ENCODE results near the gene EFTUD2.
"Not testable (repeated sequence)": the region's sequence is repeated elsewhere in the genome, so short reads cannot be mapped to it uniquely, and the experiment has no call there.

Gene EFTUD2

GRCh38 chr17:44899074-44899782 lies at the start of gene EFTUD2:
TSS of gene EFTUD2 (minus strand) at chr17:44899445. CDS start at chr17:44894521, 4,924 bp downstream.
- DNase-seq (ENCODE audit: low read depth) = peak; percentile 88

DNA sequence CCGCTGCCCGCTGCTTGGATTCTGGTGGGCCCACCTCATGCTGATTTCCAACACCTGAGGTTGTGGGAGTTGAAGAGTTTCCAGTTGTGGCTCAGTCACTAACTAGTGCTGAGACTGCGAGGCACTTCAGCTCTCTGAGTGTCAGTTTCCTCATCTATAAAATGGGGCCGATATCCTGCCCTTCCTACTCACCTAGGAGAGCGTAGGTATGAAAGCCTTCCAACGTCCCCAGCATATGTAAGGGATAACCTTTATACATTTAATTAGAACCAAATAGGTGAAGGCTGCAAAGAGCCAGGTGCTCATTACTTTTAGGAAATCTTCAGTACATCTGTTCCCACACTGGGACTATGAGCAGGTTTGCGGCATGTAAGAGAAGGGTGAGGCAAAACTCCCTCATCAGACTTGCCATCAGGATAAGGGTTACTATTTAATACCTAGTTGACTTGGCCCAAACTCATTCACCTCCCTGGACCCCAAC lies 49.1 kb upstream of the EFTUD2 start:
- no peak for DNase-seq (ENCODE audit: low read depth)

GRCh38 chr17:44947461-44948314 lies 48.4 kb upstream of the EFTUD2 start, which contains the start of gene KIF18B:
TSS of gene KIF18B (minus strand) at chr17:44947773. CDS start at chr17:44936344, 11,429 bp downstream.
- DNase-seq (ENCODE audit: low read depth) = peak; percentile 82

DNA sequence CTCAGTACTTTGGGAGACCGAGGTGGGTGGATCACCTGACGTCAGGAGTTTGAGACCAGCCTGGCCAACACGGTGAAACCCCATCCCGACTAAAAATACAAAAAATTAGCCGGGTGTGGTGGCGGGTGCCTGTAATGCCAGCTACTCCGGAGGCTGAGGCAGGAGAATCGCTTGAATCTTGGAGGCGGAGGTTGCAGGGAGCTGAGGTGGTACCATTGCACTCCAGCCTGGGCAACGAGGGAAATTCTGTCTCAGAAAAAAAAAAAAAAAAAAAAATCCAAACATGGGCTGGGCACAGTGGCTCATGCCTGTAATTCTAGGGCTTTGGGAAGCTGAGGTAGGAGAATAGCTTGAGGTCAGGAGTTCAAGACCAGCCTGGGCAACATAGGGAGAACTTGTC lies 46.4 kb upstream of the EFTUD2 start:
- not testable (repeated sequence) for DNase-seq (ENCODE audit: low read depth)

DNA sequence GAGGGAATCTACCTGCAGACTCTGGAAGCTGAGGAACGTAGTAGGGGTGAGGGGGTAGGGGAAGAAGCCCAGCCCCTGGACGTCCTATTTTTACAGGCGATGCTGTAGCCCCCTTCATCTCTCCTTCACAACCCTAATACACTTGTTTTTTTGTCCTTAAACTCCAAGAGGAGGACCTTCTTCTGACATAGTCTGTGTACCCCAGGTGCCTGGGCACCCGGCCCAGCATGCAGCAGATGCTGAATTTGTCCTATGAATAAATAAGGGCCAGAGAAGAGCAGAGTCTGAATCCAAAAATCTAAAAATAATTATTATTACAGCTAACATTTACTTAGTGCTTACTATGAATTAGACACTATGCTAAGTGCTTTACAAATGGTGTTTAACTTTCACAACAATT lies 43.2 kb upstream of the EFTUD2 start:
- no peak for DNase-seq (ENCODE audit: low read depth)

DNA sequence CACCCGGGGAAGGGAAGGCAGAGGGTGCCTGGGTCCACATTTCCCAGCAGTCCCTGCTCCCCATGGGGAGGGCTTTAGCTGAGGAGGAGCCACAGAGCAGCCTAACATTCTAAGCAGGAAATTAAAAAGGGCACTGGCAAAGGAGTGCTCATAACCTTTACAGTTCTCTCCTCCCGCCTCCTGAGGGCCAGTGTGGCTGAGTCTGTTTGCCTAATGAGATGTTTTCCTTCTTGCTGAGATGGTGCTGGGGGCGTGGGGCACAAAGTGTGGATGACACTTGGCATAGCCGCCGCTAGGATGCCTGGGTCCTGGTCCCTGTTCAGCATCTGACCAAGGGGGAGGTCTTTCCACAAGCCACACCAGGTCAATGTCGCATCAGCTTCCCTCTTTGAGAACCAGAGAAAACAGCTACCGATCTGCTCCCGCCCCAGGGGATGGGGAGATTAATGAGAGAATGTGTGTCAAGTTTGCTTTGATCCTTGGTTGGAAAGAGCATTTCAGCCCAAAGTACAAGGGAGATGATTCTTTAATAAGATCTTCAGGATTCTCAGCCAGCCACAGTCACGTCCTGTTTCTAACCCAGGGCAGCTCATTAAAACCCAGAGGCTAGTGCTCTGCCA lies 42.6 kb upstream of the EFTUD2 start:
- DNase-seq (ENCODE audit: low read depth) = no peak

DNA sequence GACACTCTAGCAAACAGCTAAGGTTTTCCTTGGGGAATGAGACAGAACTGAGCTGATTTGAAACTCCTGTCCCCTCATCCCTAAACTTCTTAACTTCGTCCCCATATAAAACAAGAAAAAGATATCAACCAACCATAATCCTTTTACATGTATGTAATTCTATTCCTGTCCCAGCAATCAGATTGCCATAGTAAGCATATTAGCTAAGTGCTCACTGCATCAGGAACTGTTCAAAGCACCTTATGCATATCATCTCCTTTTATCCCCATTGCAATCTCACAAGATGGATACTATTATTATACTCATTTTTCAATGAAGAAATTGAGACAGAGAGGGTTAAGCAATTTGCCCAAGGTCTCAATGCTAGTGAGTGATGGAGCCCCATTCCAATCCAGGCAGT lies 41.5 kb upstream of the EFTUD2 start:
- DNase-seq (ENCODE audit: low read depth) = no peak

DNA sequence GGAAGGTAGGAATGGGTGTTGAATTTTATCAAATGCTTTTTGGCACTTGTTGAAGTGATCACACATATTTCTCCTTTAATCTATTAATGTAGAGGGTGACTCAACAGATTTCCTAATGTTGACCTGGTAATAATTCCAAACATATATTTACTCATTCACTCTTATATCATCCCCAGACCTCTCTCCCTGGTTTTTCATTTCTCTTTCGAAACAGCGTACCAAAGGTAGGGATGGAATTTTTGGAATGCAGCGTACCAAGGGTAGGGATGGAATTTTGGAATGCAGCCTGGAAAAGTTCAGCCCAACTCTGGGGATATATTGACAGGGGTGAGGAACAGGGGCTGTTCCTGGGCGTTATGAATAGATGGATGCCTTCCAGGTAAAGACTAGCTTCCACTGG lies 41.1 kb upstream of the EFTUD2 start:
- DNase-seq (ENCODE audit: low read depth) = no peak

DNA sequence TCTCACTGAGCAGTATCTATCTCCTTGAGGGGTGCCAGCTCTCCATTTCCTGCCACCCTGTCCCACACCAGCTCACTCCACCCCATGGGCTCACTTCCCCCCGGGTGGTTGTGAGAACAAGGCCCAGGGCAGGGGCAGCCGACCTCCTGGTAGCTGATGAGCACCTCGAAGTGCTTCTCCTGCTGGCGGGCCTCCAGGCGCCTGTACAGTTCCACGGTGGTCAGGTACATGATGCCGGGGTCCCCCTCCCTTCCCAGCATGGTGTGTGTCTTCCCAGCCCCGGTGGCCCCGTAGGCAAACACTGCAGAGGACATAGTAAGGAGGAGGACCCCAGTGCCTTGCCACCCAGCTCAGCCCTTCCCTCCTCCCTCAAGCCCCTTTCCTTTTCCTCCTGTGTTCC lies 35.9 kb upstream of the EFTUD2 start:
- DNase-seq (ENCODE audit: low read depth) = no peak

DNA sequence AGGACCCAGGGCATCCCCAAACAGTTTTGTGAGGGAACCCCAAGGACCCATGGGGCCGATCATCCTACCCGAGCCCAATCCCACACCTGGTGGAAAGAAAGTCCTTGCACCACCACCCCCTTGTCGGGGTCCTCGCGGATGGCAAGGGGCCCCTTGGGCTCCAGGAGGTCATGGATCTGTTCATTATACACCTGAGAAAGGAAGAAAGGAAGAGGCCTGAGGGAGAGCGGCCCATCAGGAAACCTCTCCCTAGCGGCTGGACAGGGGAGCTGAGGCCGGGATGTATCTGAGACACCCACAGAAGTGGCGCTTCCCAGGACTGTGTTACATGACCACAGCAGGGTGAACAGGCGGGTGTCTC lies 35.5 kb upstream of the EFTUD2 start:
- DNase-seq (ENCODE audit: low read depth) = no peak

DNA sequence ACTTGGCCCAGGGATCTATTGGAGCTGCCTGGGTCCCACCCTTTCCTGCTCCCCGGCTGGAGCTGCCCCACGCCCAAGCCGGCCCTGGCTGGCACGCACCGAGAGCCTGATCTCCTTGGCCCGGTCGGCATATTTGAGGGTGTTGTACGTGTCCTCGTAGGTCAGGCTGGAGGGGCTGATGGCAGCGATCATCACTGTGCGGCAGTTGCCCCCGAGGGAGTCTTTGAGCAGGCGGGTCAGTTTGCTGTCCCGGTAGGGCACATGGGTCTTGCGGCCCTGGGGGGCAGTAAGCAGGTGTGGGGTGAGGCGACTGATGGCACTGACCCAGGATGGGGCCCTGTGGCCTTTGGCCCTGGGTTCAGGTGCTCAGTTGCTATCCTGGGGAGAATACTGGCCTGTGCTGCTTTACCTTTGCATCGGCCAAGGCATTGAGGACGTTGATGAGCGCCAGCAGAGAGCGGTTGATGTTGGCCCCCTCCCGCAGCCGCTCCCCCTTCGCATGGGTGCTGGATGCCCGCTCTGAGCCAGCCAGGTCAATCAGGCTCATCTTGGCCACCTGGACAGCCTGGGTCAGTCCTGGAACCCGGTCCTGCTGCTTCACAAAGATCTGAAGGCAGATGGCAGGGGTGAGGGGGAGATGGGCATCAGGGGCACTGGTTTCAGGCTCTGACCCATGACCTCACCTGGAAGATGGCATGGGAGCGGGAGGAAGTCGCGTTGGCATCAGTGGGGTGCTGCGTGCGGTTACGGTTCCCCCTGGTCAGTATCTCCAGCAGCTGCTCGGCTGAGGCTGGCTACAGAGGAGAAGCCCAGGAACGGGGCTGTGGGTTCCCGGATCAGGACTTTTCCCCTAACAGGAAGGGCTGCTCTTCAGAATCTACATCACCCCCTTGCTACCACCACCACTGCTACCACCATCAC lies 34.8 kb upstream of the EFTUD2 start:
- DNase-seq (ENCODE audit: low read depth) = no peak

GRCh38 chr17:44932787-44933097 lies 33.5 kb upstream of the EFTUD2 start:
- no peak for DNase-seq (ENCODE audit: low read depth)

GRCh38 chr17:44932096-44932786 lies 33.0 kb upstream of the EFTUD2 start:
- no peak for DNase-seq (ENCODE audit: low read depth)

DNA sequence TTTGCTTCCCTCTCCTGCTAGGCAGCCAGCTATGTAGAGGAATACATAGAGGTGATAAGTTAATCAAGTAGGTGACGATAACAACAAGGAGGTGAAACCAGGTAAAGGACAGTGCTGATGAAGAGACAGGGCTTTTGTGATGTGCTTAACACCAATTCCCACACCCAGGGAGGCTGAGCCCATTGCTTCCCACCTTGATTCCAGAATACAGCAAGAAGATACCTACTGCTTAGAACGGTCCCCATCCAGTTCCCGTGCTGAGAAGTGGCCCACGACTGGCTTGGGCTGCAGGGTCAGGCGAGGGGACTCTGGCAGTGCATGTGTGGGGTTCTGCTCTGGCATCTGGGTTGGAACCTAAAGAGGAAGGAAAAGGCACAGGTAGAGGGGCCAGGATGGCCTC lies 32.1 kb upstream of the EFTUD2 start:
- no peak for DNase-seq (ENCODE audit: low read depth)

DNA sequence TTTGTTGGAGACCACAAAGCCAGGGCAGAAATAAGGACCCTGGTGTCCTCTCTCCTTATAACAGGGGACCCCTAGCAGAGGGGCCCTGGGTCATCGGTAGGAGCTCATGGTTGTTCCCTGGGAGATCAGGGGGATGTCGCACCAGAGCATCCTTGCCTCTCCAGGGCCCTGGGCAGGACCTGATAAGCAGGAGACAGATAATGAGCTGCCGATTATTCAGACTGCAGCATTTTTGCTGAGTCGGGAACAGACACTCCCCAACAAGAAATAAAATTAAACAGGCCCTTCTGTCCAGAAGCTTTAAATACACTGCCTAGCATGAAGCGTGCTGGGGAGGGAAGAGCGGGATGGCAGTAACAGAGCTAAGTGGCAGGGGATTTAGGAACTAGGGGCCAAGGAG lies 31.4 kb upstream of the EFTUD2 start:
- no peak for DNase-seq (ENCODE audit: low read depth)

DNA sequence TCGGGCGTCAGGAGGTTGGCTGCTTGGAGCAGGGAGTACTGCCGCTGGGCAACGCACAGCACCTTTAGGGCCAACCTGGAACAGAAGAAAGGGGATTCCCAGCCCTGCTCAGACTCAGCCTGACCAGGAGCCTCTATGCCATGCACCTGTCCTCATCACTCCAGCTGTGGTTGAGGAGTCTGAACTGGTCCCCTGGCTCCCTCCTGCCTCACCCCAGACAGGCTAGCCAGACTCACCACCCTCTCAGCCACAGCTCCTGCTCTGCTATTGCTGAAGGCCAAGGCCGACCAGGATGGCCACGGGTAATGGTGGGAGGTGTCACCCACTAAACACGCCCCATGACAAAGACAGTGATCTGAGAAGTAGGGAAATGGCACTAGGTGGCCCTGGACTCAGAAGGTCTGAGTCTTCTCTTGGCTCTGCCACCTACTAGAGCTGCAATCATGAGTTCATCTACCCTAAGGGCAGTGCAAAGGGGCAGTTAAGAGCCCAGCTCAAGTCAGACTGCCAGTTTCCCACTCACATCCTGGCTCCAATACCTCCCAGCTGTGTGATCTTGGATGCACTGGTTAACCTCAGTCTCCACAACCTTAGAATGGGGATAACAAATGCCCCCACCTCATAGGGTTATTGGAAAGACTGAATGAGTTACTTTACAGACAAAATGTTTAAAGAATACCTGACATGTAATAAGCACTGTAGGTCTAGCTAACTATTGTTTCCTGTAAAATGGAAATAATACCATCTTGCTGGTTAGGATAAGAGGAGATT lies 29.9 kb upstream of the EFTUD2 start:
- DNase-seq (ENCODE audit: low read depth) = no peak

- DNase-seq (ENCODE audit: low read depth) = no peak
Measured at GRCh38 chr17:44928136-44928535, 28.9 kb upstream of the EFTUD2 start.

DNA sequence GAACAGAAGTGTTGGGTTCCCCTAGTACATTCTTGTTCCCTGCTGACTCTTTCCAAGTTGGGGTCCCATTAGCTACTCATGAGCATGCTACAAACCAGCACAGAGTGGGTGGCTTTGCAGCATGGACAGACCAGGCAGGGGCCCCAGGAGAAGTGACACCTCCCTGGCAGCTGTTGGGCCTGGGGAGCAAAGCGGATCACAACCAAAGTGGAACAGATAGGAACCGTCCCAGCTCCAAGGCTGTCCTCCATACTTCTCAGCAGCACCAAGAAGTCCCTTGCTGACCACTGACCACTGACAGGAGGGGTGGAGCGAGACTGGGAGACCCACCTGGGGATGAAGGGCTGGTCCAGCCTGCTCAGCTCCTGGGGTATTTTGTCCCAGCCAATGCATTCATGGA lies 28.5 kb upstream of the EFTUD2 start:
- no peak for DNase-seq (ENCODE audit: low read depth)

GRCh38 chr17:44926821-44927525 lies 27.7 kb upstream of the EFTUD2 start:
- no peak for DNase-seq (ENCODE audit: low read depth)
